HepG2 (cell line): ENCODE results near the gene TRIM22. TPM values are rescaled to one million over a fixed set of nuclear protein-coding genes. Genes with fewer than 3 reads are reported as not detected.

Source experiments
- ATAC-seq: fragments of 200-7000 bp; cut with Tn5 transposase; 3 replicates; pipeline ENCODE4 v1.9.1; 2020; ENCODE audit warnings: mild to moderate bottlenecking, moderate library complexity
- BruUV-seq: library from RNA; stranded (reverse); fragments of 400-500 nt; replicated peaks from 2 replicates; lab custom pipeline; 2021; lab: Mats Ljungman, UMichigan
- CTCF ChIA-PET: fragments of 300-600 bp; formaldehyde crosslinking; extraction: SDS; loops from one replicate; lab custom pipeline; 2021; ENCODE audit warnings: low total read pairs, inconsistent platforms, low intra/inter-chr PET ratio; lab: Yijun Ruan, JAX
- POLR2A ChIA-PET: fragments of 350-600 bp; sonication (Branson Sonifier 250); formaldehyde crosslinking; loops from one replicate; lab custom pipeline; 2020; ENCODE audit warnings: antibody characterized with exemption, inconsistent platforms; lab: Yijun Ruan, JAX
- DNase-seq: peaks from one replicate; pipeline ENCODE4 v3.0.0-alpha.2; 2015; ENCODE audit warnings: low spot score
- FAIRE-seq: peaks from 3 replicates; lab custom pipeline; 2011; peaks lifted over from hg19 to GRCh38; lab: Jason Lieb, UNC
- H2AFZ ChIP-seq: one replicate; pipeline ENCODE4 v1.6.1; 2011; ENCODE audit warnings: low read length, inconsistent platforms
- H3K27ac ChIP-seq: fragments of 300-600 bp; 3 replicates; pipeline ENCODE4 v1.8.0; 2011; ENCODE audit warnings: mixed run types, mild to moderate bottlenecking, mixed read lengths, low read length, inconsistent platforms; ENCODE audit not compliant: insufficient read depth; ENCODE audit errors: extremely low read length
- H3K27me3 ChIP-seq, 2 experiments: fragments of 200-600 bp in 1 of 2; 2 replicates in 1 of 2; 3 replicates in 1 of 2; pipeline versions ENCODE4 v1.6.0 to v1.8.0; 2011; ENCODE audit warnings: low read length in 2 of 2, mild to moderate bottlenecking in 2 of 2, moderate library complexity in 2 of 2, inconsistent platforms in 1 of 2; ENCODE audit not compliant: insufficient read depth in 2 of 2, control insufficient read depth in 1 of 2
- H3K36me3 ChIP-seq, 2 experiments: fragments of 200-600 bp in 1 of 2; replicated peaks in 1 of 2; 2 replicates in 1 of 2; 3 replicates in 1 of 2; pipeline versions ENCODE4 v1.5.1 to v1.8.0; 2011; ENCODE audit warnings: low read length in 2 of 2, inconsistent platforms in 1 of 2; ENCODE audit not compliant: insufficient read depth in 2 of 2, control insufficient read depth in 1 of 2
- H3K4me1 ChIP-seq: 2 replicates; pipeline ENCODE4 v1.5.1; 2012; ENCODE audit warnings: low read length, inconsistent platforms; ENCODE audit not compliant: insufficient read depth
- H3K4me2 ChIP-seq: 2 replicates; pipeline ENCODE4 v1.6.0; 2011; ENCODE audit warnings: low read depth, low read length, inconsistent platforms
- H3K4me3 ChIP-seq, 3 experiments: fragments of 200-600 bp in 1 of 3; sonication (generic), shearing (Covaris generic) in 1 of 3; replicated peaks in 1 of 3; 2 replicates each; pipeline ENCODE4 v1.5.1; 2011 to 2016; ENCODE audit warnings: low read length in 3 of 3, inconsistent platforms in 2 of 3, low read depth in 2 of 3, mild to moderate bottlenecking in 2 of 3, control low read depth in 1 of 3, mixed read lengths in 1 of 3; ENCODE audit not compliant: insufficient read depth in 1 of 3
- H3K79me2 ChIP-seq: one replicate; pipeline ENCODE4 v1.6.1; 2011; ENCODE audit warnings: low read length, inconsistent platforms; ENCODE audit not compliant: insufficient read depth
- H3K9ac ChIP-seq: 2 replicates; pipeline ENCODE4 v1.6.0; 2011; ENCODE audit warnings: mild to moderate bottlenecking, low read depth, low read length, inconsistent platforms; ENCODE audit not compliant: insufficient read depth
- H3K9me3 ChIP-seq: 2 replicates; pipeline ENCODE4 v1.5.1; 2012; ENCODE audit warnings: mild to moderate bottlenecking, low read length
- H4K20me1 ChIP-seq: 2 replicates; pipeline ENCODE4 v1.6.0; 2011; ENCODE audit warnings: inconsistent platforms, mild to moderate bottlenecking, low read length, moderate library complexity; ENCODE audit not compliant: insufficient read depth
- BHLHE40 ChIP-seq: IDR thresholded peaks from 2 replicates; pipeline ENCODE4 v1.6.1; 2011; ENCODE audit warnings: low read length, improper control_type of control experiment
- CENPT ChIP-seq: sonication (generic); formaldehyde crosslinking; IDR thresholded peaks from 2 replicates; pipeline ENCODE4 v1.8.0; 2022; ENCODE audit warnings: low read depth, mild to moderate bottlenecking, moderate library complexity, missing genetic modification reagents
- HDAC1 ChIP-seq: sonication (generic); formaldehyde crosslinking; IDR thresholded peaks from 2 replicates; pipeline ENCODE4 v1.5.1; 2020; ENCODE audit warnings: mild to moderate bottlenecking, missing genetic modification reagents
- HNRNPH1 ChIP-seq: fragments of 200-400 bp; formaldehyde crosslinking; optimal IDR thresholded peaks from 2 replicates; pipeline ENCODE3; 2017; ENCODE audit warnings: mild to moderate bottlenecking, low read depth, low read length
- NFATC3 ChIP-seq: sonication (generic); formaldehyde crosslinking; IDR thresholded peaks from 2 replicates; pipeline ENCODE4 v1.5.1; 2020; ENCODE audit warnings: mild to moderate bottlenecking, missing genetic modification reagents
- NFYC ChIP-seq: IDR thresholded peaks from 2 replicates; pipeline ENCODE4 v1.6.1; 2016; ENCODE audit warnings: missing genetic modification reagents, missing compliant biosample characterization
- SSRP1 ChIP-seq: IDR thresholded peaks from 2 replicates; pipeline ENCODE4 v1.6.1; 2016; ENCODE audit warnings: control low read depth
- ZNF431 ChIP-seq: sonication (generic); formaldehyde crosslinking; IDR thresholded peaks from 2 replicates; pipeline ENCODE4 v1.9.0; 2022; ENCODE audit warnings: missing genetic modification reagents, low read depth, mild to moderate bottlenecking, borderline replicate concordance
- ZNF83 ChIP-seq: sonication (generic); formaldehyde crosslinking; IDR thresholded peaks from 2 replicates; pipeline ENCODE4 v1.4.0; 2020; ENCODE audit warnings: missing genetic modification reagents, mild to moderate bottlenecking, borderline replicate concordance
- ZSCAN20 ChIP-seq: sonication (generic); formaldehyde crosslinking; IDR thresholded peaks from 2 replicates; pipeline ENCODE4 v1.4.0; 2020; ENCODE audit warnings: missing genetic modification reagents, mild to moderate bottlenecking, borderline replicate concordance
- WGBS: methylation state at CpG from one replicate; pipeline ENCODE4 v1.1.6; 2017; ENCODE audit warnings: low lambda C conversion rate; 5-methylcytosine and 5-hydroxymethylcytosine counted together
- in situ Hi-C: cut with HindIII; loops from 2 replicates; pipeline ENCODE4 v1.10.0; 2017; ENCODE audit warnings: low pct_unique_long_range_greater_than_20kb; ENCODE audit not compliant: extremely low pct_ligation_motif_present
- intact Hi-C: fragments of 100-400 bp; cut with micrococcal nuclease; formaldehyde crosslinking; loops from one replicate; pipeline ENCODE4 v1.10.0; 2022; ENCODE audit not compliant: unreplicated experiment
- polyA plus RNA-seq, 8 experiments: library from polyadenylated mRNA; depleted of rRNA in 3 of 8; stranded (reverse) in 7 of 8; unstranded in 1 of 8; fragments of >200 nt; fragmentation: Illumina TruSeq in 4 of 8; extraction: Trizol in 4 of 8; gene quantifications; 2 replicates each; pipeline versions ENCODE4 v1.2.1 to v1.2.3, GENCODE V29; 2011 to 2016; ENCODE audit warnings: low read depth in 4 of 8, missing spikeins in 1 of 8, mixed read lengths in 1 of 8; ENCODE audit not compliant: insufficient read depth in 1 of 8
- total RNA-seq, 5 experiments: library from RNA; depleted of rRNA; stranded (reverse); fragments of >200 nt; fragmentation: Illumina TruSeq; extraction: Trizol; gene quantifications; 2 replicates each; pipeline ENCODE4 v1.2.3, GENCODE V29; 2016; ENCODE audit warnings: low read depth in 1 of 5
- TF ChIP-seq, protein P1 (sequence below): sonication (generic); formaldehyde crosslinking; IDR thresholded peaks from 2 replicates; pipeline ENCODE4 v1.4.0; 2020; ENCODE audit warnings: missing genetic modification reagents, borderline replicate concordance
- TF ChIP-seq, protein P2 (sequence below): sonication (generic); formaldehyde crosslinking; IDR thresholded peaks from 2 replicates; pipeline ENCODE4 v1.4.0; 2020; ENCODE audit warnings: missing genetic modification reagents
- TF ChIP-seq, protein P3 (sequence below): sonication (generic); formaldehyde crosslinking; IDR thresholded peaks from 2 replicates; pipeline ENCODE4 v1.5.0; 2020; ENCODE audit warnings: missing genetic modification reagents
- TF ChIP-seq, protein P4 (sequence below): sonication (generic); formaldehyde crosslinking; conservative IDR thresholded peaks from 2 replicates; pipeline ENCODE4 v1.4.0; 2020; ENCODE audit warnings: mild to moderate bottlenecking, missing genetic modification reagents, moderate library complexity
- TF ChIP-seq, protein P5 (sequence below): IDR thresholded peaks from 2 replicates; pipeline ENCODE4 v1.6.1; 2016; ENCODE audit warnings: missing genetic modification reagents, missing compliant biosample characterization

TRIM22 gene
- total and polyA plus RNA-seq, 2 of the 13 experiments (the other 11 are each of a cell fraction or from before 2014, with no cell fraction given), result 2.4 to 3.2 TPM

DNA sequence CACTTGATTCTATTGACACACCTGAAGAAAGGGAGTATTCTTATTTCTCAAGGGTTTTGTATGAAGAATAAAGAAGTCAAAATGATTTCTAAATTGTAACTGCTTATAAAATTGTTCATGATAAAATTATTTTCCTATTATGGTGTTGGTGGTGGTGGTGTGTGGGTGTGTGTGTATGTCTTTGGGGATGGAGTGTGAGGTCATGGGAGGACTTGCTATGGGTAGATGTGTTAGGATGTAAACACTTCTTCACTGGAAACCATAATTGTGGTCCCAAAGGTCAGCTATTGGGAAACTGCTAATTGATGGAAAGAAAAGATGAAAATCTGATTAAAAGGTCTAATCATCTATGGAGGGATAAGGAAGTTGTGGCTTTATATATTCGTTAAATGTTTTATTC is 5.1 kb downstream of the TRIM22 start:
- H3K9ac ChIP-seq, result no peak overlapping the region
- no peaks in the 10 kb centered on the region for H3K9me3 ChIP-seq
- no peak for FAIRE-seq
- no peak overlapping the region for H3K4me3 ChIP-seq
- no peaks in the 10 kb centered on the region; a peak in 1 of 5 replicates for H3K27me3 ChIP-seq
- POLR2A ChIA-PET, result no interaction called here
- in situ Hi-C loops, result no loop called here
- CTCF ChIA-PET, result no interaction called here
- 5% methylated on average over 1 of the region's 1 CpG for WGBS
- BruUV-seq, result no TSS peak
- H3K27ac ChIP-seq, result no peak overlapping the region
- no peak for ATAC-seq
- intact Hi-C loops, result no loop called here
- H3K79me2 ChIP-seq, result no peaks in the 10 kb centered on the region
- no peaks in the 10 kb centered on the region for H4K20me1 ChIP-seq
- H3K4me1 ChIP-seq, result no peaks in the 10 kb centered on the region
- no peak for DNase-seq
- no peak overlapping the region for H3K4me2 ChIP-seq
- H3K36me3 ChIP-seq, result no peaks in the 10 kb centered on the region
- no peak overlapping the region for H2AFZ ChIP-seq
- TF ChIP-seq NFATC3 (CRISPR knock-in tag) (no peak), SSRP1 (CRISPR knock-in tag) (no peak), HDAC1 (CRISPR knock-in tag) (no peak), BHLHE40 (no peak), ZNF83 (no peak), ZNF431 (no peak), ZSCAN20 (no peak), CENPT (CRISPR knock-in tag) (no peak), HNRNPH1 (no peak), NFYC (CRISPR knock-in tag) (no peak)
- TF ChIP-seq, protein P1, sequence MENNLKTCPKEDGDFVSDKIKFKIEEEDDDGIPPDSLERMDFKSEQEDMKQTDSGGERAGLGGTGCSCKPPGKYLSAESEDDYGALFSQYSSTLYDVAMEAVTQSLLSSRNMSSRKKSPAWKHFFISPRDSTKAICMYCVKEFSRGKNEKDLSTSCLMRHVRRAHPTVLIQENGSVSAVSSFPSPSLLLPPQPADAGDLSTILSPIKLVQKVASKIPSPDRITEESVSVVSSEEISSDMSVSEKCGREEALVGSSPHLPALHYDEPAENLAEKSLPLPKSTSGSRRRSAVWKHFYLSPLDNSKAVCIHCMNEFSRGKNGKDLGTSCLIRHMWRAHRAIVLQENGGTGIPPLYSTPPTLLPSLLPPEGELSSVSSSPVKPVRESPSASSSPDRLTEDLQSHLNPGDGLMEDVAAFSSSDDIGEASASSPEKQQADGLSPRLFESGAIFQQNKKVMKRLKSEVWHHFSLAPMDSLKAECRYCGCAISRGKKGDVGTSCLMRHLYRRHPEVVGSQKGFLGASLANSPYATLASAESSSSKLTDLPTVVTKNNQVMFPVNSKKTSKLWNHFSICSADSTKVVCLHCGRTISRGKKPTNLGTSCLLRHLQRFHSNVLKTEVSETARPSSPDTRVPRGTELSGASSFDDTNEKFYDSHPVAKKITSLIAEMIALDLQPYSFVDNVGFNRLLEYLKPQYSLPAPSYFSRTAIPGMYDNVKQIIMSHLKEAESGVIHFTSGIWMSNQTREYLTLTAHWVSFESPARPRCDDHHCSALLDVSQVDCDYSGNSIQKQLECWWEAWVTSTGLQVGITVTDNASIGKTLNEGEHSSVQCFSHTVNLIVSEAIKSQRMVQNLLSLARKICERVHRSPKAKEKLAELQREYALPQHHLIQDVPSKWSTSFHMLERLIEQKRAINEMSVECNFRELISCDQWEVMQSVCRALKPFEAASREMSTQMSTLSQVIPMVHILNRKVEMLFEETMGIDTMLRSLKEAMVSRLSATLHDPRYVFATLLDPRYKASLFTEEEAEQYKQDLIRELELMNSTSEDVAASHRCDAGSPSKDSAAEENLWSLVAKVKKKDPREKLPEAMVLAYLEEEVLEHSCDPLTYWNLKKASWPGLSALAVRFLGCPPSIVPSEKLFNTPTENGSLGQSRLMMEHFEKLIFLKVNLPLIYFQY (CRISPR knock-in tag), result no peak
- TF ChIP-seq, protein P2, sequence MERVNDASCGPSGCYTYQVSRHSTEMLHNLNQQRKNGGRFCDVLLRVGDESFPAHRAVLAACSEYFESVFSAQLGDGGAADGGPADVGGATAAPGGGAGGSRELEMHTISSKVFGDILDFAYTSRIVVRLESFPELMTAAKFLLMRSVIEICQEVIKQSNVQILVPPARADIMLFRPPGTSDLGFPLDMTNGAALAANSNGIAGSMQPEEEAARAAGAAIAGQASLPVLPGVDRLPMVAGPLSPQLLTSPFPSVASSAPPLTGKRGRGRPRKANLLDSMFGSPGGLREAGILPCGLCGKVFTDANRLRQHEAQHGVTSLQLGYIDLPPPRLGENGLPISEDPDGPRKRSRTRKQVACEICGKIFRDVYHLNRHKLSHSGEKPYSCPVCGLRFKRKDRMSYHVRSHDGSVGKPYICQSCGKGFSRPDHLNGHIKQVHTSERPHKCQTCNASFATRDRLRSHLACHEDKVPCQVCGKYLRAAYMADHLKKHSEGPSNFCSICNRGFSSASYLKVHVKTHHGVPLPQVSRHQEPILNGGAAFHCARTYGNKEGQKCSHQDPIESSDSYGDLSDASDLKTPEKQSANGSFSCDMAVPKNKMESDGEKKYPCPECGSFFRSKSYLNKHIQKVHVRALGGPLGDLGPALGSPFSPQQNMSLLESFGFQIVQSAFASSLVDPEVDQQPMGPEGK (CRISPR knock-in tag), result no peak
- TF ChIP-seq, protein P3, sequence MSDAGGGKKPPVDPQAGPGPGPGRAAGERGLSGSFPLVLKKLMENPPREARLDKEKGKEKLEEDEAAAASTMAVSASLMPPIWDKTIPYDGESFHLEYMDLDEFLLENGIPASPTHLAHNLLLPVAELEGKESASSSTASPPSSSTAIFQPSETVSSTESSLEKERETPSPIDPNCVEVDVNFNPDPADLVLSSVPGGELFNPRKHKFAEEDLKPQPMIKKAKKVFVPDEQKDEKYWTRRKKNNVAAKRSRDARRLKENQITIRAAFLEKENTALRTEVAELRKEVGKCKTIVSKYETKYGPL (CRISPR knock-in tag), result no peak
- TF ChIP-seq, protein P4, sequence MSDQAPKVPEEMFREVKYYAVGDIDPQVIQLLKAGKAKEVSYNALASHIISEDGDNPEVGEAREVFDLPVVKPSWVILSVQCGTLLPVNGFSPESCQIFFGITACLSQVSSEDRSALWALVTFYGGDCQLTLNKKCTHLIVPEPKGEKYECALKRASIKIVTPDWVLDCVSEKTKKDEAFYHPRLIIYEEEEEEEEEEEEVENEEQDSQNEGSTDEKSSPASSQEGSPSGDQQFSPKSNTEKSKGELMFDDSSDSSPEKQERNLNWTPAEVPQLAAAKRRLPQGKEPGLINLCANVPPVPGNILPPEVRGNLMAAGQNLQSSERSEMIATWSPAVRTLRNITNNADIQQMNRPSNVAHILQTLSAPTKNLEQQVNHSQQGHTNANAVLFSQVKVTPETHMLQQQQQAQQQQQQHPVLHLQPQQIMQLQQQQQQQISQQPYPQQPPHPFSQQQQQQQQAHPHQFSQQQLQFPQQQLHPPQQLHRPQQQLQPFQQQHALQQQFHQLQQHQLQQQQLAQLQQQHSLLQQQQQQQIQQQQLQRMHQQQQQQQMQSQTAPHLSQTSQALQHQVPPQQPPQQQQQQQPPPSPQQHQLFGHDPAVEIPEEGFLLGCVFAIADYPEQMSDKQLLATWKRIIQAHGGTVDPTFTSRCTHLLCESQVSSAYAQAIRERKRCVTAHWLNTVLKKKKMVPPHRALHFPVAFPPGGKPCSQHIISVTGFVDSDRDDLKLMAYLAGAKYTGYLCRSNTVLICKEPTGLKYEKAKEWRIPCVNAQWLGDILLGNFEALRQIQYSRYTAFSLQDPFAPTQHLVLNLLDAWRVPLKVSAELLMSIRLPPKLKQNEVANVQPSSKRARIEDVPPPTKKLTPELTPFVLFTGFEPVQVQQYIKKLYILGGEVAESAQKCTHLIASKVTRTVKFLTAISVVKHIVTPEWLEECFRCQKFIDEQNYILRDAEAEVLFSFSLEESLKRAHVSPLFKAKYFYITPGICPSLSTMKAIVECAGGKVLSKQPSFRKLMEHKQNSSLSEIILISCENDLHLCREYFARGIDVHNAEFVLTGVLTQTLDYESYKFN (CRISPR knock-in tag), result no peak
- TF ChIP-seq, protein P5, sequence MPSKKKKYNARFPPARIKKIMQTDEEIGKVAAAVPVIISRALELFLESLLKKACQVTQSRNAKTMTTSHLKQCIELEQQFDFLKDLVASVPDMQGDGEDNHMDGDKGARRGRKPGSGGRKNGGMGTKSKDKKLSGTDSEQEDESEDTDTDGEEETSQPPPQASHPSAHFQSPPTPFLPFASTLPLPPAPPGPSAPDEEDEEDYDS, result no peak
